Nephron (organoid): Measurements from ENCODE around the gene INO80.
"Not testable (repeated sequence)": the region's sequence is repeated elsewhere in the genome, so short reads cannot be mapped to it uniquely, and the experiment has no call there.

Source experiments
- H3K27ac Mint-ChIP-seq, 3 experiments: 2 replicates each; pipeline ENCODE4 v1.8.0; 2020; ENCODE audit warnings: mixed read lengths in 3 of 3, mild to moderate bottlenecking in 2 of 3, moderate library complexity in 1 of 3
- H3K27me3 Mint-ChIP-seq: 2 replicates; pipeline ENCODE4 v1.8.0; 2021; ENCODE audit warnings: low read depth, mild to moderate bottlenecking, moderate library complexity, mixed read lengths
- H3K36me3 Mint-ChIP-seq: 2 replicates; pipeline ENCODE4 v1.8.0; 2020; ENCODE audit warnings: low read depth, mixed read lengths
- H3K4me1 Mint-ChIP-seq: 2 replicates; pipeline ENCODE4 v1.8.0; 2020; ENCODE audit warnings: mixed read lengths
- H3K4me3 Mint-ChIP-seq, 3 experiments: 2 replicates each; pipeline ENCODE4 v1.8.0; 2020; ENCODE audit warnings: mild to moderate bottlenecking in 3 of 3, mixed read lengths in 3 of 3, moderate library complexity in 2 of 3
- H3K9me3 Mint-ChIP-seq: 2 replicates; pipeline ENCODE4 v1.8.0; 2020; ENCODE audit warnings: mixed read lengths
- CTCF ChIP-seq, 3 experiments: fragments of 200-600 bp; sonication (generic); IDR thresholded peaks; one replicate each; pipeline ENCODE4 v1.5.0; 2021; ENCODE audit warnings: antibody characterized with exemption in 3 of 3; ENCODE audit not compliant: unreplicated experiment in 3 of 3

The INO80 gene

GRCh38 chr15:41079717-41080116 lies 36.4 kb downstream of the INO80 start:
- Mint-ChIP-seq H3K4me1 (no peaks in the 10 kb centered on the region), H3K9me3 (no peaks in the 10 kb centered on the region), H3K36me3 (peaks cover 73% of the 10 kb centered on the region), H3K4me3 (no peak overlapping the region), H3K27me3 (no peaks in the 10 kb centered on the region), H3K27ac (no peak overlapping the region)
- no peak for TF ChIP-seq CTCF (IDR thresholded peaks at IDR 0.05; ENCODE audit: unreplicated experiment in 3 of 3)

GRCh38 chr15:41078879-41079278 lies 37.2 kb downstream of the INO80 start:
- H3K4me3 Mint-ChIP-seq, H3K27me3 Mint-ChIP-seq, H3K27ac Mint-ChIP-seq, H3K4me1 Mint-ChIP-seq, H3K9me3 Mint-ChIP-seq: not testable (repeated sequence)
- H3K36me3 Mint-ChIP-seq: peaks cover 74% of the 10 kb centered on the region

- H3K4me1 Mint-ChIP-seq: no peaks in the 10 kb centered on the region
- no peaks in the 10 kb centered on the region for H3K27me3 Mint-ChIP-seq
- no peak overlapping the region for H3K27ac Mint-ChIP-seq
- no peak for TF ChIP-seq CTCF (IDR thresholded peaks at IDR 0.05; ENCODE audit: unreplicated experiment in 3 of 3)
- H3K4me3 Mint-ChIP-seq: no peak overlapping the region
- H3K36me3 Mint-ChIP-seq: peaks cover 74% of the 10 kb centered on the region
- H3K9me3 Mint-ChIP-seq: no peaks in the 10 kb centered on the region
These were observed 38.0 kb downstream of the INO80 start for GRCh38 chr15:41078125-41078524.

- H3K27me3 Mint-ChIP-seq: no peaks in the 10 kb centered on the region
These were observed 43.1 kb downstream of the INO80 start for GRCh38 chr15:41073028-41073427.

GRCh38 chr15:41072013-41072412 lies 44.1 kb downstream of the INO80 start:
- no peaks in the 10 kb centered on the region for H3K9me3 Mint-ChIP-seq
- H3K36me3 Mint-ChIP-seq: peaks cover 67% of the 10 kb centered on the region
- TF ChIP-seq CTCF (IDR thresholded peaks at IDR 0.05; ENCODE audit: unreplicated experiment in 3 of 3): no peak
- H3K27me3 Mint-ChIP-seq: no peaks in the 10 kb centered on the region
- no peak overlapping the region for H3K4me3 Mint-ChIP-seq
- no peaks in the 10 kb centered on the region for H3K4me1 Mint-ChIP-seq
- H3K27ac Mint-ChIP-seq: no peak overlapping the region

More at GRCh38 chr15:41073028-41073427, 43.1 kb downstream of the INO80 start:
- no peaks in the 10 kb centered on the region for H3K9me3 Mint-ChIP-seq
- H3K4me1 Mint-ChIP-seq: no peaks in the 10 kb centered on the region
- TF ChIP-seq CTCF (IDR thresholded peaks at IDR 0.05; ENCODE audit: unreplicated experiment in 3 of 3): no peak
- peaks cover 65% of the 10 kb centered on the region for H3K36me3 Mint-ChIP-seq
- no peak overlapping the region for H3K27ac Mint-ChIP-seq
- H3K4me3 Mint-ChIP-seq: no peak overlapping the region

GRCh38 chr15:41066516-41066915 lies 49.6 kb downstream of the INO80 start:
- no peak overlapping the region for H3K27ac Mint-ChIP-seq
- no peaks in the 10 kb centered on the region for H3K4me1 Mint-ChIP-seq
- TF ChIP-seq CTCF (IDR thresholded peaks at IDR 0.05; ENCODE audit: unreplicated experiment in 3 of 3): no peak
- peaks cover 80% of the 10 kb centered on the region for H3K36me3 Mint-ChIP-seq
- peaks cover 26% of the 10 kb centered on the region for H3K9me3 Mint-ChIP-seq
- no peaks in the 10 kb centered on the region for H3K27me3 Mint-ChIP-seq
- no peak overlapping the region for H3K4me3 Mint-ChIP-seq
